Panc1 (cell line): ENCODE measurements around the gene RILPL1. TPM values are rescaled to one million over a fixed set of nuclear protein-coding genes. Genes with fewer than 3 reads are reported as not detected.

Experiments used
- ATAC-seq: fragments of 200-7000 bp; cut with Tn5 transposase; 2 replicates; pipeline ENCODE4 v1.9.1; 2020; ENCODE audit warnings: mild to moderate bottlenecking, moderate library complexity
- BruUV-seq: library from RNA; stranded (reverse); fragments of 400-500 nt; replicated peaks from 2 replicates; lab custom pipeline; 2021; lab: Mats Ljungman, UMichigan
- CTCF ChIA-PET: fragments of 300-600 bp; sonication (Branson Sonifier 250); formaldehyde crosslinking; loops from one replicate; lab custom pipeline; 2022; ENCODE audit warnings: antibody characterized with exemption; lab: Charles Lee
- POLR2A ChIA-PET: fragments of 300-600 bp; sonication (Branson Sonifier 250); formaldehyde crosslinking; loops from one replicate; lab custom pipeline; 2022; ENCODE audit warnings: antibody characterized with exemption; lab: Charles Lee
- DNase-seq: peaks from one replicate; pipeline ENCODE4 v3.0.0-alpha.2; 2010; ENCODE audit warnings: low read depth, low spot score
- H3K27ac ChIP-seq: 2 replicates; pipeline ENCODE4 v1.5.1; 2011; ENCODE audit warnings: mild to moderate bottlenecking, low read length, inconsistent platforms
- H3K27me3 ChIP-seq: fragments of 200-500 bp; sonication (Bioruptor generic); 2 replicates; pipeline ENCODE4 v1.6.0; 2014; ENCODE audit warnings: low read length, inconsistent platforms; ENCODE audit not compliant: control insufficient read depth, insufficient read depth
- H3K36me3 ChIP-seq: fragments of 200-500 bp; sonication (Bioruptor generic); 2 replicates; pipeline ENCODE4 v1.5.1; 2014; ENCODE audit warnings: inconsistent platforms, mild to moderate bottlenecking, low read length, moderate library complexity; ENCODE audit not compliant: control insufficient read depth, insufficient read depth
- H3K4me1 ChIP-seq: 2 replicates; pipeline ENCODE4 v1.5.1; 2011; ENCODE audit warnings: inconsistent platforms, mild to moderate bottlenecking, low read length, moderate library complexity; ENCODE audit not compliant: control insufficient read depth, insufficient read depth
- H3K4me3 ChIP-seq, 2 experiments: 2 replicates each; pipeline ENCODE4 v1.5.1; 2011 to 2012; ENCODE audit warnings: low read depth in 2 of 2, low read length in 2 of 2, mild to moderate bottlenecking in 2 of 2, inconsistent platforms in 1 of 2, moderate library complexity in 1 of 2
- H3K9me3 ChIP-seq: fragments of 200-500 bp; sonication (Bioruptor generic); 2 replicates; pipeline ENCODE4 v1.5.1; 2014; ENCODE audit warnings: low read depth, mild to moderate bottlenecking, inconsistent platforms, low read length, moderate library complexity; ENCODE audit not compliant: control insufficient read depth, insufficient read depth
- CTCF ChIP-seq: fragments of 450-650 bp; IDR thresholded peaks from 2 replicates; pipeline ENCODE4 v1.5.1; 2017; ENCODE audit warnings: mild to moderate bottlenecking
- POLR2AphosphoS5 ChIP-seq: IDR thresholded peaks from 2 replicates; pipeline ENCODE4 v1.6.1; 2012; ENCODE audit warnings: mild to moderate bottlenecking, low read depth, low read length, moderate library complexity
- REST ChIP-seq, 2 experiments: IDR thresholded peaks; 2 replicates each; pipeline ENCODE4 v1.6.1; 2011 to 2012; ENCODE audit warnings: low read depth in 2 of 2, control low read depth in 1 of 2, low read length in 1 of 2, mild to moderate bottlenecking in 1 of 2, moderate library complexity in 1 of 2; ENCODE audit not compliant: insufficient read depth in 1 of 2
- SIN3A ChIP-seq: IDR thresholded peaks from 2 replicates; pipeline ENCODE4 v1.6.1; 2012; ENCODE audit warnings: low read depth, mild to moderate bottlenecking, low read length, moderate library complexity, borderline replicate concordance; ENCODE audit not compliant: insufficient read depth
- TCF7L2 ChIP-seq: IDR thresholded peaks from 2 replicates; pipeline ENCODE4 v1.6.1; 2011; ENCODE audit warnings: mild to moderate bottlenecking, low read depth, low read length, inconsistent platforms
- in situ Hi-C: cut with HindIII; loops from 2 replicates; pipeline ENCODE4 v1.10.0; 2016; ENCODE audit warnings: low sequenced_read_pairs, low pct_unique_long_range_greater_than_20kb
- intact Hi-C: fragments of 100-400 bp; cut with micrococcal nuclease; formaldehyde crosslinking; loops from one replicate; pipeline ENCODE4 v1.10.0; 2022; ENCODE audit not compliant: unreplicated experiment
- total RNA-seq: library from RNA; stranded (reverse); gene quantifications from one replicate; pipeline ENCODE4 v1.2.1, GENCODE V29; 2021; ENCODE audit not compliant: unreplicated experiment

Gene RILPL1
- total RNA-seq, 1 experiment from 2014 or later: 16.2 TPM

- no peaks in the 10 kb centered on the region for H3K27me3 ChIP-seq
- ATAC-seq (no peak), DNase-seq (no peak)
- CTCF ChIA-PET: no interaction called here
- BruUV-seq: no TSS peak
- no peak for TF ChIP-seq CTCF
- TF ChIP-seq SIN3A: no peak
- no peak for TF ChIP-seq TCF7L2
- TF ChIP-seq POLR2AphosphoS5: no peak
- H3K4me3 ChIP-seq: no peak overlapping the region
- intact Hi-C loops (no loop called here), in situ Hi-C loops (no loop called here)
- no peaks in the 10 kb centered on the region for H3K4me1 ChIP-seq
- no peak overlapping the region for H3K27ac ChIP-seq
- POLR2A ChIA-PET: no interaction called here
- no peaks in the 10 kb centered on the region for H3K9me3 ChIP-seq
- no peaks in the 10 kb centered on the region for H3K36me3 ChIP-seq
These were observed 34.2 kb downstream of the RILPL1 start for GRCh38 chr12:123499332-123499731.

GRCh38 chr12:123498126-123498825 lies 35.2 kb downstream of the RILPL1 start:
- Histone ChIP-seq H3K36me3 (no peaks in the 10 kb centered on the region), H3K4me3 (no peak overlapping the region), H3K27me3 (no peaks in the 10 kb centered on the region), H3K4me1 (no peaks in the 10 kb centered on the region), H3K9me3 (no peaks in the 10 kb centered on the region), H3K27ac (no peak overlapping the region)
- in situ Hi-C loops: no loop called here
- no TSS peak for BruUV-seq
- intact Hi-C loops: no loop called here
- TF ChIP-seq TCF7L2: no peak
- no peak for TF ChIP-seq CTCF
- no peak for TF ChIP-seq REST (IDR thresholded peaks at IDR 0.05; ENCODE audit: insufficient read depth in 1 of 2, low read depth in 2 of 2, low read length in 1 of 2)
- no peak for TF ChIP-seq POLR2AphosphoS5
- no peak for TF ChIP-seq SIN3A
- CTCF ChIA-PET: no interaction called here
- POLR2A ChIA-PET: no interaction called here
- DNase-seq: no peak
- no peak for ATAC-seq
